ENCODE results near the gene CERCAM.
"Not testable (repeated sequence)": the region's sequence is repeated elsewhere in the genome, so short reads cannot be mapped to it uniquely, and the experiment has no call there.

CERCAM gene

DNA sequence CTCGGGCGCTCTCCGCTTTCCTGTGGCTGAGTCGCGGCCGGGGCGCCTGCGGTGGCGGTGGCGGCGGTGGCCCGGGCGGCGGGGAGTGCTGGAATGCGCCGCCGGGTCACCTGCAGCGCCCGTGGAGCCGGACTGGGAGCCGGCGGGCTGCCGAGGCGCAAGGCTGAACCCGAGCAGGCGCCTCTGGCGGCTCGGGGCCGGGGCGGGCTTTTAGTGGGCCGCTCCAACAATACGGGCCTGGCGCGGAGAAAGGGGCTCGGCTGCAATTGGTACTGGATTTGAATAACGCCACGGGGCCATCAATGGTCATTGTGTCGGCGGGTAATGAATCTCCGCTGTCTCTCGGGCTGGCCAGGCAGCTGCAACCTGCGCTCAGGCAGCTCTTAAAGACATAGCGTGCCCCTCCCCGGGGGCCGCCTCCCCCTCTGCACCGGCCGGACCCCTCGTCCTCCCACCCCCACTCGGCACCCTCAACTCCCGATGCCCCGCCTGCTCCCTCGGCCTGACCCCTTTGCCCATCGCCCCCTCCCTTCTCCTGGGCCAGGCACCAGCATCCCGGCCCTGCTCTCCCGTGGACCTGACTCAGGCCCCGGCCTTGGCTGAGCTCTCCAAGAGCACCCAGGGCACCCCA, 27.4 kb upstream of the CERCAM start:
- no peak for DNase-seq (ENCODE audit: low spot score)

- no peak for DNase-seq (ENCODE audit: low spot score)
Observed at GRCh38 chr9:128393970-128394369, 26.7 kb upstream of the CERCAM start.

DNA sequence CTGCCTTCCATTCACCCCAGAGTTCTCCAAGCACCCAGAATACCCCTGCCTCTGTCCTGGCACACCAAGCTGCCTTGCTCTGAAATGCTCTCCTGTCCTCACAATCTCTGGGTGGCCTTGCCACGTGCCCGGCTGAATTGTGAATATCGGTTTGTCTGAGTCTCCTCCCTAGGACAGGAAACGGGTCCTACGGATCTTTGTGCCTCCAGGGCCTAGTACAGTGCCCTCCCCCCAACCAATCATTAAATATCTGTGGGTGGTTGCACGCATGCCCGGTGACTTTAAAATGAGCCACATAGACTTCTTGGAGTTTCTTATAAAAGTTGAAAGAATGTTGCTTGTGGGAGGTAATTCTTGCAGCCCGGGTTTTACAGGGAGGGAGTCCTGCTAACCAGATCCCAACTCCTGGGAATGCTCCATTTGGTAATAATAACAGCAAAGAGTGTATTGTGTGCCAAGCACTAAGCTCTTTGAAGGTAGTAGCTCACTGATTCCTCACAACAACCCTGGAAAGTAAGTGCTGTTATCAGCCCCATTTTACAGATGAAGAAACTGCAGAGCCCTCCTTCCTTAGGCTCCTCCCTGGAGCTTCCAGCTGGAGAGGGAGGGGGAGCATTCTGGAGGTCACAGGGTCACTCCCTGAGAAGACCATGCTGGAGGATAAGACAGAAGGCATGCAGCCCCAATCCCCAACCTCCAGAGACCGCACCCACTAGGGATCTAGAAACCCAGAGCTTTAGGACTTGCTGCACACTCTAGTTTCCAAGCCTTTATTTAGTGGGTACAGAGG, 26.1 kb upstream of the CERCAM start:
- no peak for DNase-seq (ENCODE audit: low spot score)

DNA sequence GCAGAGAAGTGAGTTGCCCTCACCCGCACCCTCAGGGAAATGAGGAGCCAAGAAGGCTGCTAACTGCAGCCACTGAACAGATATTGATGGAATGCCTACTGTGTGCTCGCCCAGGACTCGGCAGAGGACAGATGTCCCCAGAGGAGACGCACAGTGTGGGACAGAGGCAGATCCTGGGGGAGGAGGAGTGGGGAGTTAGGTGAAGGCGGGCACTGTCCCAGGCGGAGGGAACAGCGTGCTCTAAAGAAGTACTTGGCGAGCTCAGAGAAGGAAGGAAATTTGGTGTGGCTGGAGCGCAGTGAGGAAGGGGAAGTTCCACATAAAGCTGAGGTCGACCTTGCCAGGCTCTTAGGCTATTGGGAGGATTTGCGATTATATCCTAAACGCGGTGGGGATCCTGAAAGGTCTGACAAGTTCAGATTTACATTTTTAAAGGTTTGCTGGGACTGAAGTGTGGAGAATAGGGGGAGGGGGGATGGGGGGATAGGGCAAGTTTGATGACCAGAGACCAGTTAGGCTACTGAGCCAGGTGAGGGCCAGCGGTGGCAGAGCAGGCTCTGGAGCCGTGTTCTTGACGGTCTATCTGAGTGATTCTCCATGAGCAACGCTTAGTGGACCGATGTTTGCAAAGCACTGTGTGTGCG, 23.6 kb upstream of the CERCAM start:
- DNase-seq (ENCODE audit: low spot score) = no peak

GRCh38 chr9:128397831-128398230, 22.8 kb upstream of the CERCAM start:
- no peak for DNase-seq (ENCODE audit: low spot score)

- no peak for DNase-seq (ENCODE audit: low spot score)
Observed at GRCh38 chr9:128399861-128400260, 20.8 kb upstream of the CERCAM start.

GRCh38 chr9:128404560-128404959, 16.1 kb upstream of the CERCAM start:
- DNase-seq (ENCODE audit: low spot score) = no peak

DNA sequence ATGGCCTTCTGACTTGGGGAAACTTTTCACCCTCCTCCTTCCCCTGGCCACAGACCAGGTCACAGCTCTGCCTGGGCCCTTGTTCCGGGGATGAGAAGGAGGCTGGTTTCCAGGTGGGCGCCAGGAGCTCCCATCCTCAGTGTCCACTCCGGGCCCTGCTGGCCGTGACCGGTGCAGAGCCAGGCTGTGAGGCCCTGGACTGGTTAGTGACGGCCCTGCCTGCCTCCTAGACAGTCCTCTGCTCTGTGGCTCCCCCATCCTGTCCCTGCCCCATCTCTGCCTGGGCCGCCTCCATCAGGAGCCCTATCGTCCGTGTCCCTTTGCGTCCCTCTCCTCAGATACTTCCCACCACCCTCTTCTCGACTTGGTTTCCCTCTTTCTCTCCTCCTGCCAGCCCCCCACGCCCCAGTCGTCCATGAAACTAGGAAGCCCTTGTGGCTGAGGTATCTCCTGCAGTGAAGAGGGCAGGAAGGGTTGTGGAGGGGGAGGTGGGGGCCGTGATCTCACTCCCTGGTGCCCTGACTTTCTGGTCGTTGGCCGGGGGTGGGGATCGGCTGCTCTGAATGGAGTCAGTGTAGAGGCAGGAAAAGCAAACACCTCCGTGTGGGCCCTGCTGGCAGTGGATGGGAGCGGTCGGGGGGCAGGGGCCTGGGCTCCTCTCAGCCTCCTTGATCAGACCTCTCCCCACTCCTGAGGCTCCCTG, 15.4 kb upstream of the CERCAM start:
- no peak for DNase-seq (ENCODE audit: low spot score)

DNA sequence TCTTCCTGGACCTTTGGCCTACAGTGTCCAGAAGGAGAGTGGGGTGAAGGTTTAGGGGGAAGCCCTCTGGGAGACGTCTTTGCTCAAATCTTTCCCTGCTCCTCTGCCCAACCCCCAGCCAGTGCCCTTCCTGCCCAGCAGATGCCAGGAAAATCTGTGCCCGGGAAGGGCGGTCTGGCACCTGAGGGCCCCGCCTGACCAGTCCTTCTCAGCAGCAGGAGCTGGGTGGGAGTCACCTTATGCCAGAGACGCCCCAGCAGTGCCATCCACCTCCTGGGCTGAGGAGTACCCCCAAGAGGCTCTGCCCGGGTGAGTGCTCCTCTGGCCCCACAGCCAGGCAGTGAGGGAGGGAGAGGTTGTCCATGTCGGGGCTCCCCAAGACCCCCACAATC, 14.9 kb upstream of the CERCAM start:
- no peak for DNase-seq (ENCODE audit: low spot score)

- DNase-seq (ENCODE audit: low spot score) = no peak
Observed at GRCh38 chr9:128406848-128407391, 13.7 kb upstream of the CERCAM start.

- DNase-seq (ENCODE audit: low spot score) = no peak
Observed at GRCh38 chr9:128408963-128409431, 11.7 kb upstream of the CERCAM start.

- DNase-seq (ENCODE audit: low spot score) = no peak
Observed at GRCh38 chr9:128409450-128409849, 11.2 kb upstream of the CERCAM start.

DNA sequence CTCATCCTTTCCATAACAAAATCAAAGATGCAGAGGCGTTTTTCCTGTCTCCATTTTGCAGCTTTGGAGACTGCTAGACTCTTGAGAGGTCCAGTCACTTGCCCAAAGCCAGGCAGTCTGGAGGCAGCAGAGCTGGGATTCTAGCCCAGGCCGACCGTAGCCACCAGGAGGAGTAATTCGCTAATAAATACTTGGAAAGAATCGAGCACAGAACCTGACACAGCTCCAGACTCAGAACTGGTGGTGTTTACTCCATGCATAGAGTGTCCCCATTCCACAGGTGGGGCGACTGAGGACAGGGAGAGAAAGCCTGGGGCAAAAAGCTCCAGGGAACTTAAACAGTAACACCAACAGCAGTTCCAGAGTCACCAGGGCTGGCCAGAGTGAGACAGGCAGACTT, 10.7 kb upstream of the CERCAM start:
- no peak for DNase-seq (ENCODE audit: low spot score)

- no peak for DNase-seq (ENCODE audit: low spot score)
Observed at GRCh38 chr9:128411364-128412119, 9.1 kb upstream of the CERCAM start.

- peak; percentile 36 for DNase-seq (ENCODE audit: low spot score)
Observed at GRCh38 chr9:128412120-128412790, 8.4 kb upstream of the CERCAM start.

DNA sequence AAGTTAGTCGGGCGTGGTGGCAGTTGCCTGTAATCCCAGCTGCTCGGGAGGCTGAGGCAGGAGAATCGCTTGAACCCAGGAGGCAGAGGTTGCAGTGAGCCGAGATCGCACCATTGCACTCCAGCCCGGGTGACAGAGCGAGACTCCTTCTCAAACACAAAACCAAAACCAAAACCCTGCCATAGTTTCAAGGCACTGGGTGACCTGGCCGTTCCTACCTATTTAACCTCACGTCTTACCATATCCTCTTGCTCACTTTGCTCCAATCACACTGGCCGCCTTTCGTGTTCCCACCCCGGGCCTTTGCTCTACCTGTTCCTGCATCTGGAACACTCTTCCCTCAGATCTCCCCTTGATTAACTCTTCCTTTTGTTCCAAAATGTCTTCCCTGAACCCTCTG, 6.9 kb upstream of the CERCAM start:
- DNase-seq (ENCODE audit: low spot score) = not testable (repeated sequence)

GRCh38 chr9:128414461-128414860, 6.2 kb upstream of the CERCAM start:
- DNase-seq (ENCODE audit: low spot score) = no peak

- no peak for DNase-seq (ENCODE audit: low spot score)
Observed at GRCh38 chr9:128415281-128415680, 5.4 kb upstream of the CERCAM start.

DNA sequence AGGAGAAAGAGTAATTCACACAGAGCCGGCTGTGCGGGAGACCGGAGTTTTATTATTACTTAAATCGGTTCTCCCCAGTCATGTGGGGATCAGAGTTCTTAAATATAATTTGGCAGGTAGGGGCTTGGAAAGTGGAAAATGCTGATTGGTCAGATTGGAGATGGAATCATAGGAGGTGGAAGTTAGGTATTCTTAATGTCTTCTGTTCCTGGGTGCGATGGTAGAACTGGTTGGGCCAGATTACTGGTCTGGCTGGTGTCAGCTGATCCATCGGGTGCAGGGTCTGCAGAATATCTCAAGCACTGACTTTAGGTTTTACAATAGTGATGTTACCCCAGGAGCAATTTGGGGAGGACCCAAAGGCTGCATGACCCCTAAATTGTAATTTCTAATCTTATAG, 4.6 kb upstream of the CERCAM start:
- DNase-seq (ENCODE audit: low spot score) = peak; percentile 30

DNA sequence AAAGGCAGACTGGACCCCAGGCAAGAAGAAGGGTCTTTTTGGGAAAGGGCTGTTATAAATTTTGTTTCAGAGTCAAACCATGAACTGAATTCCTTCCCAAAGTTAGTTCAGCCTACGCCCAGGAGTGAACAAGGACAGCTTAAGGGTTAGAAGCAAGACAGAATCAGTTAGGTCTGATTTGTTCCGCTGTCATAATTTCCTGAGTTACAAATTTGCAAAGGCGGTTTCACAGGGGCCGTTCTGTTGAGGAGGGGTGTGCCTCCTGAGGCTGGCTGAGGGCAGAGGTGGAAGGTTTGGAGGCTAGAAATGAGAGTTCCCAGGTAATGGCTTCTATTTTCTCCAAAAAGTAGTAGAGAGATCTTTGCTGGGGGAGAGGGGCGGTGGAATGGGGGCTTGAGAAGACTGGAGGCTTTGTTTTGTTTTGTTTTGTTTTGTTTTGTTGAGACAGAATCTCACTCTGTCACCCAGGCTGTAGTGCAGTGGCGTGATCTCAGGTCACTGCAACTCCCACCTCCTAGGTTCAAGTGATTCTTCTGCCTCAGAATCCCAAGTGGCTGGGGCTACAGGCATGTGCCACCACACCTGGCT, 4.1 kb upstream of the CERCAM start:
- DNase-seq (ENCODE audit: low spot score) = no peak

Data from kidney tubule cell (primary cell).